ENCODE results near the gene DNAJC19. TPM values are rescaled to one million over a fixed set of nuclear protein-coding genes. Genes with fewer than 3 reads are reported as not detected.

The DNAJC19 gene
- total RNA-seq, 2 donors from 2014 or later = 74.5 to 76.0 TPM

- no peak for ATAC-seq
- intact Hi-C loops (cut with DNase I) = no loop called here
Observed at GRCh38 chr3:180973543-180973942, 16.0 kb downstream of the DNAJC19 start.

GRCh38 chr3:180970931-180971330 lies 18.6 kb downstream of the DNAJC19 start:
- intact Hi-C loops (cut with DNase I) = no loop called here
- DNase-seq (no peak), ATAC-seq (no peak)

More at GRCh38 chr3:180973543-180973942, 16.0 kb downstream of the DNAJC19 start:
- DNase-seq = no peak

GRCh38 chr3:180962530-180962929 lies 27.0 kb downstream of the DNAJC19 start:
- ATAC-seq = no peak

GRCh38 chr3:180961552-180961951 lies 28.0 kb downstream of the DNAJC19 start:
- ATAC-seq = no peak
- intact Hi-C loops (cut with DNase I) = no loop called here

More at GRCh38 chr3:180962530-180962929, 27.0 kb downstream of the DNAJC19 start:
- intact Hi-C loops (cut with DNase I) = no loop called here
- DNase-seq = no peak

GRCh38 chr3:180961087-180961486 lies 28.4 kb downstream of the DNAJC19 start:
- ATAC-seq (no peak), DNase-seq (no peak)
- intact Hi-C loops (cut with DNase I) = no loop called here

More at GRCh38 chr3:180961552-180961951, 28.0 kb downstream of the DNAJC19 start:
- no peak for DNase-seq

GRCh38 chr3:180959691-180960090 lies 29.8 kb downstream of the DNAJC19 start:
- DNase-seq (no peak), ATAC-seq (no peak)
- intact Hi-C loops (cut with DNase I) = no loop called here

- no peak for DNase-seq
- ATAC-seq = no peak
- intact Hi-C loops (cut with DNase I) = no loop called here
Observed at GRCh38 chr3:180947761-180948390, 41.7 kb downstream of the DNAJC19 start.

GRCh38 chr3:180940826-180941225 lies 48.7 kb downstream of the DNAJC19 start:
- intact Hi-C loops (cut with DNase I) = no loop called here
- DNase-seq = no peak
- ATAC-seq = no peak

- ATAC-seq (no peak), DNase-seq (no peak)
- intact Hi-C loops (cut with DNase I) = no loop called here
Observed at GRCh38 chr3:180934638-180935037, 54.9 kb downstream of the DNAJC19 start.

Other genes with a start within 250 kb of the DNAJC19 start
- 100 to 1,000 TPM; 163 to 195 TPM for gene FXR1, start 77.1 kb downstream of the DNAJC19 start, total RNA-seq